Stomach (tissue), 9 donors: Measurements from ENCODE around the gene STRN. TPM values are rescaled to one million over a fixed set of nuclear protein-coding genes. Genes with fewer than 3 reads are reported as not detected.

Experiments
- DNase-seq, 2 donors: peaks; one replicate each; pipeline versions ENCODE4 v3.0.0 to v3.0.0-alpha.2; 2013 to 2019
- H3K27ac ChIP-seq, 5 donors: fragments of 200-600 bp in 4 of 5; sonication (generic) in 4 of 5; one replicate each; pipeline ENCODE4 v1.5.1; 2013 to 2019; ENCODE audit warnings: mild to moderate bottlenecking in 1 of 5, moderate library complexity in 1 of 5
- H3K27me3 ChIP-seq, 3 donors: fragments of 200-600 bp; sonication (generic); one replicate each; pipeline ENCODE4 v1.5.1; 2017 to 2019; ENCODE audit warnings: mixed run types in 1 of 3
- H3K36me3 ChIP-seq, 4 donors: fragments of 200-600 bp; sonication (generic); 1 replicate in 3 of 4; 2 replicates in 1 of 4; pipeline ENCODE4 v1.5.1; 2016 to 2019
- H3K4me1 ChIP-seq, 4 donors: fragments of 200-600 bp; sonication (generic); one replicate each; pipeline ENCODE4 v1.5.1; 2016 to 2019
- H3K4me3 ChIP-seq, 4 donors: fragments of 200-600 bp; sonication (generic) in 3 of 4; one replicate each; pipeline ENCODE4 v1.5.1; 2016 to 2019; ENCODE audit warnings: mild to moderate bottlenecking in 1 of 4
- H3K9me3 ChIP-seq, 4 donors: fragments of 200-600 bp; sonication (generic); one replicate each; pipeline ENCODE4 v1.5.1; 2016 to 2019
- EP300 ChIP-seq: sonication (generic); formaldehyde crosslinking; IDR thresholded peaks from one replicate; pipeline ENCODE4 v1.6.1; 2017; ENCODE audit warnings: antibody characterized with exemption
- POLR2A ChIP-seq, 4 donors: fragments of 450-650 bp; IDR thresholded peaks; one replicate each; pipeline ENCODE4 v1.6.1; 2016; ENCODE audit warnings: antibody characterized with exemption in 4 of 4, control low read depth in 2 of 4, mild to moderate bottlenecking in 1 of 4, moderate library complexity in 1 of 4
- POLR2AphosphoS5 ChIP-seq, 3 donors: sonication (generic); formaldehyde crosslinking; IDR thresholded peaks; one replicate each; pipeline ENCODE4 v1.6.1; 2016; ENCODE audit warnings: antibody characterized with exemption in 3 of 3
- WGBS, 5 donors: extraction: QIAGEN DNeasy Blood & Tissue Kit in 3 of 5; methylation state at CpG; one replicate each; pipeline versions ENCODE4 v1.1.5 to v1.1.7; 2013 to 2018; 5-methylcytosine and 5-hydroxymethylcytosine counted together
- intact Hi-C: fragments of 100-400 bp; cut with DNase I; formaldehyde crosslinking; loops from one replicate; pipeline ENCODE4 v1.15.1; 2023; ENCODE audit warnings: low total_unique reads
- polyA plus RNA-seq, 3 donors: library from polyadenylated mRNA; stranded (reverse); fragments of 200-250 nt; gene quantifications; one replicate each; pipeline ENCODE4 v1.2.3, GENCODE V29; 2013
- total RNA-seq, 5 donors: library from RNA; depleted of rRNA; stranded (reverse); fragments of >200 nt; gene quantifications; one replicate each; pipeline versions ENCODE4 v1.1.0 to v1.2.3, GENCODE V29; 2014 to 2016
- TF ChIP-seq, protein P1 (sequence below), 7 experiments: fragments of 450-650 bp in 4 of 7; fragments of 200-600 bp in 3 of 7; sonication (generic) in 3 of 7; IDR thresholded peaks; one replicate each; pipeline ENCODE4 v1.5.1; 2016 to 2019; ENCODE audit warnings: antibody characterized with exemption in 7 of 7, control low read depth in 2 of 7, mild to moderate bottlenecking in 1 of 7
- donor health status: healthy with polysubstance abuse.
- donor health status: Bipolar disorder and iron deficiency.
- donor health status: healthy.

STRN gene
- total and polyA plus RNA-seq, 8 donors = 3.5 to 34.9 (median 10.7) TPM

DNA sequence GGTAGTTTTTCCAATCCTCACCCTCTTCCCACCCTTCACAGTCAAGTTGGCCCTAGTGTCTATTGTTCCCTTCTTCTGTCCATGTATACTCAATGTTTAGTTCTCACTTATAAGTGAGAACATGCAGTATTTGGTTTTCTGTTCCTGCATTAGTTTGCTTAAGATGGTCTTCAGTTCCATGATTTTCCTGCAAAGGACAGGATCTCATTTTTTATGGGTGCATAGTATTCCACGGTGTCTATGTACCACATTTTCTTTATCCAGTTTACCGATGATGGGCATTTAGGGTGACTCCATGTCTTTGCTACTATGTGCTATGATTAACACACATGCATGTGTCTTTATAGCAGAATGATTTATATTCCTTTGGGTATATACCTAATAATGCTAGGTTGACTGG is 104.4 kb downstream of the STRN start:
- H3K36me3 ChIP-seq = peaks cover 8 to 77% (median 63%) of the 10 kb centered on the region in 4 donors
- intact Hi-C loops = no loop called here
- TF ChIP-seq, protein P1, sequence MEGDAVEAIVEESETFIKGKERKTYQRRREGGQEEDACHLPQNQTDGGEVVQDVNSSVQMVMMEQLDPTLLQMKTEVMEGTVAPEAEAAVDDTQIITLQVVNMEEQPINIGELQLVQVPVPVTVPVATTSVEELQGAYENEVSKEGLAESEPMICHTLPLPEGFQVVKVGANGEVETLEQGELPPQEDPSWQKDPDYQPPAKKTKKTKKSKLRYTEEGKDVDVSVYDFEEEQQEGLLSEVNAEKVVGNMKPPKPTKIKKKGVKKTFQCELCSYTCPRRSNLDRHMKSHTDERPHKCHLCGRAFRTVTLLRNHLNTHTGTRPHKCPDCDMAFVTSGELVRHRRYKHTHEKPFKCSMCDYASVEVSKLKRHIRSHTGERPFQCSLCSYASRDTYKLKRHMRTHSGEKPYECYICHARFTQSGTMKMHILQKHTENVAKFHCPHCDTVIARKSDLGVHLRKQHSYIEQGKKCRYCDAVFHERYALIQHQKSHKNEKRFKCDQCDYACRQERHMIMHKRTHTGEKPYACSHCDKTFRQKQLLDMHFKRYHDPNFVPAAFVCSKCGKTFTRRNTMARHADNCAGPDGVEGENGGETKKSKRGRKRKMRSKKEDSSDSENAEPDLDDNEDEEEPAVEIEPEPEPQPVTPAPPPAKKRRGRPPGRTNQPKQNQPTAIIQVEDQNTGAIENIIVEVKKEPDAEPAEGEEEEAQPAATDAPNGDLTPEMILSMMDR (IDR thresholded peaks at IDR 0.05) = no peak
- TF ChIP-seq POLR2AphosphoS5 (IDR thresholded peaks at IDR 0.05) (no peak), POLR2A (IDR thresholded peaks at IDR 0.05) (no peak), EP300 (no peak)
- no peaks in the 10 kb centered on the region for H3K4me1 ChIP-seq
- H3K27me3 ChIP-seq = no peaks in the 10 kb centered on the region
- H3K9me3 ChIP-seq = no peaks in the 10 kb centered on the region
- H3K27ac ChIP-seq = no peak overlapping the region
- DNase-seq = no peak
- H3K4me3 ChIP-seq = no peak overlapping the region
- 96 to 100% (median 100%) methylated on average over 2 of the region's 2 CpGs for WGBS, 5 donors

DNA sequence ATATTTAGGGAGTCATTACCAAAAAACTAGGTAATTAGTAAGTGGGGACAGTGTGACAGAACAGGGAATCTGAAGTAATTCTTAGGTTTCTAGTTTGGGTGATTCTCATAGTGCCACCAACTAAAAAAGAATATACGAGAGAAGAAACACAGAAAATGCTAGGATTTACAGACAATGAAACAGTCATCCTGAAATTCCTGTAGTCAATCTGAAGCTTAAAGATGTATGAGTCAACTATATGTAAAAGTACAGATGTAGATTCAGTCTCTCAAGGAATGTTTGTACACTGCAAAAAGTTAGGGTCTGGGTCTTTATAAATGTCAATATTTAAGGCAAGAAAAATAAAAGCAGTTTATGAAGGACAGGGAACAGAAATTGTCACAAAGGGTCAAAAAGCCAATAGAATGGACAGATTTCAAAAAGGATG is 107.0 kb downstream of the STRN start:
- H3K9me3 ChIP-seq = no peaks in the 10 kb centered on the region
- peaks cover 11 to 71% (median 66%) of the 10 kb centered on the region in 4 donors for H3K36me3 ChIP-seq
- no peak for DNase-seq
- no peaks in the 10 kb centered on the region for H3K4me1 ChIP-seq
- TF ChIP-seq, protein P1 (IDR thresholded peaks at IDR 0.05) = no peak
- TF ChIP-seq EP300 = no peak
- TF ChIP-seq POLR2A (IDR thresholded peaks at IDR 0.05) = no peak
- TF ChIP-seq POLR2AphosphoS5 (IDR thresholded peaks at IDR 0.05) = no peak
- no peak overlapping the region for H3K27ac ChIP-seq
- WGBS, 5 donors = 88 to 98% (median 95%) methylated on average over 1 of the region's 1 CpG
- no peak overlapping the region for H3K4me3 ChIP-seq
- no peaks in the 10 kb centered on the region for H3K27me3 ChIP-seq
- intact Hi-C loops = no loop called here

DNA sequence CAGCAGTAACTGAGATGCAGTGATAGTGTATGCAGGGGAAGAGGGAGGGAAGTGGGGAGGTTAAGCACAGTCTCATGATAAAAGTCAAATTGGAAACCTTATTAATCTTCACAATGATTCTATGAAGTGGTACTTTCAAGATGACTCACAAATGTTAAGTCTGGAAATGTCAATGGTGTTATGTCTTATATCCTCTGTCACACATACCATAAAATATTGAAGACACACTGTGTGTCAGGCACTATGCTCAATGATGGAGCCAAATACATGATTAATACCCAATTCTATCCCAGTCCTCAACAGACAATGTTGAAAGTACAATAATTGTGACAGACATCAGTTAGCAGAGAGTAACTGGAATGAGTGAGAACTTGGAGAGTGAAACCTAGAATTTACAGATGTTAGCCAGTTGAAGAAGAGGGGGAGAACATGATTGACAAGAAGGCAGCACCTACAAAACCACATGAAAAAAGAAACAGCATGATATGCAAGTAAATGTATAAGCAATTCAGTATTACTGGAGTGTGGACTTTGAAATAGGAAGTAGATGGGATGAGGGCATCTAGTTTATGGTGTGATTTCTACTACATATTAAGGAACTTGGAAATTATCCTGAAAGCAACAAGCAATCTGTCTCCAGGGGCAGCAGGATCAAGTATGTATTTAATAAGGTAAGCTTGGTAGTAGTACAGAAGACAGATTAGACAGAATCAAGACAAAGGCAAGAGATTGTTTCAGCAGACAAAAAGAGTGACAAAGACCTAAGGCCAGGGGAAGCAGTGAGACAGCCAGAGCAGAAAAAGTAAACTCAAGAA is 107.6 kb downstream of the STRN start:
- H3K36me3 ChIP-seq = peaks cover 11 to 68% (median 62%) of the 10 kb centered on the region in 4 donors
- H3K27ac ChIP-seq = no peak overlapping the region

DNA sequence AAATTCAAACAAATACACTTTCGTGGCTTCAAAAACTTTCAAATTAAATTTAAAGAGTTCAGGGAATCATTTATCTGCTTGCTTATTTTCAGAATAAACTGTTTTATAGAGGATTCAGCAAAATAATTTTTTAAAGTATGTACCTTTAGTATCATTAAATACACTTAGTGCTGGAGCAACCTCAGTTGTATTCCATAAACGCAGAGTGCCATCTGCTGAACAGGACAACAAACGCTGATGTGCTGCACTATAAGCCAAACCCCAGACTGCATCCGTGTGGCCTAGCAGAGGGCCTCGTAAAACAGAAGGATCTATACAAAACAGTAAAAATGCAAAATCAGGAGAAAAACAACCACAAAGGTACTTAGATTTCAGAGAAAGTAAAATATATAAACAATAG is 108.6 kb downstream of the STRN start:
- 86 to 92% (median 89%) methylated on average over 5 of the region's 5 CpGs for WGBS, 5 donors
- H3K27ac ChIP-seq = no peak overlapping the region

More for the DNA sequence above, 107.6 kb downstream of the STRN start:
- no peak overlapping the region for H3K4me3 ChIP-seq
- no peak for TF ChIP-seq EP300
- TF ChIP-seq POLR2AphosphoS5 (IDR thresholded peaks at IDR 0.05) = no peak
- TF ChIP-seq, protein P1 (IDR thresholded peaks at IDR 0.05) = no peak
- TF ChIP-seq POLR2A (IDR thresholded peaks at IDR 0.05) = no peak
- H3K27me3 ChIP-seq = no peaks in the 10 kb centered on the region
- intact Hi-C loops = no loop called here
- no peaks in the 10 kb centered on the region for H3K9me3 ChIP-seq
- no peaks in the 10 kb centered on the region for H3K4me1 ChIP-seq
- peak in 1 of 2 donors; percentile 9 for DNase-seq

More for the DNA sequence above, 108.6 kb downstream of the STRN start:
- H3K9me3 ChIP-seq = no peaks in the 10 kb centered on the region
- intact Hi-C loops = no loop called here
- no peak overlapping the region for H3K4me3 ChIP-seq
- no peaks in the 10 kb centered on the region for H3K4me1 ChIP-seq
- no peak for TF ChIP-seq POLR2AphosphoS5 (IDR thresholded peaks at IDR 0.05)
- no peak for TF ChIP-seq EP300
- TF ChIP-seq, protein P1 (IDR thresholded peaks at IDR 0.05) = no peak
- no peak for TF ChIP-seq POLR2A (IDR thresholded peaks at IDR 0.05)
- H3K27me3 ChIP-seq = no peaks in the 10 kb centered on the region
- peaks cover 11 to 74% (median 62%) of the 10 kb centered on the region in 4 donors for H3K36me3 ChIP-seq
- DNase-seq = peak in 1 of 2 donors; percentile 6
